HCT116 (cell line): ENCODE measurements around the gene METTL21C. TPM values are rescaled to one million over a fixed set of nuclear protein-coding genes. Genes with fewer than 3 reads are reported as not detected.

Experiments used
- ATAC-seq: fragments of 200-7000 bp; cut with Tn5 transposase; 2 replicates; pipeline ENCODE4 v1.9.1; 2020; ENCODE audit warnings: mild to moderate bottlenecking, moderate library complexity
- BruUV-seq: library from RNA; stranded (reverse); fragments of 400-500 nt; replicated peaks from 2 replicates; lab custom pipeline; 2021; lab: Mats Ljungman, UMichigan
- CTCF ChIA-PET: fragments of 300-600 bp; sonication (Branson Sonifier 250); formaldehyde crosslinking; loops from one replicate; lab custom pipeline; 2021; ENCODE audit warnings: antibody characterized with exemption; lab: Charles Lee
- POLR2A ChIA-PET: fragments of 300-600, 350-600 bp; sonication (Branson Sonifier 250); formaldehyde crosslinking; loops from one replicate; lab custom pipeline; 2021; ENCODE audit warnings: antibody characterized with exemption; lab: Charles Lee
- RAD21 ChIA-PET, 2 experiments: fragments of 300-600 bp; sonication (Branson Sonifier 250); formaldehyde crosslinking; loops; one replicate each; lab custom pipeline; 2023; ENCODE audit warnings: low total read pairs in 2 of 2; ENCODE audit not compliant: uncharacterized antibody in 2 of 2, unreplicated experiment in 2 of 2, low non-redundant PET in 1 of 2; lab: Charles Lee
- DNase-seq: peaks from one replicate; pipeline ENCODE4 v3.0.0-alpha.2; 2010; ENCODE audit warnings: low read depth, low spot score
- H2AFZ ChIP-seq: fragments of 200-600 bp; shearing (Covaris generic), sonication (generic); 2 replicates; pipeline ENCODE4 v1.6.1; 2017; ENCODE audit warnings: low read depth, mixed run types, mixed read lengths, antibody characterized with exemption, low read length; ENCODE audit not compliant: poor library complexity, severe bottlenecking
- H3K27ac ChIP-seq: 2 replicates; pipeline ENCODE4 v1.5.1; 2012; ENCODE audit warnings: low read depth, low read length
- H3K27me3 ChIP-seq: fragments of 200-600 bp; sonication (generic); 2 replicates; pipeline ENCODE4 v1.6.1; 2016; ENCODE audit warnings: mixed run types, low read length, mixed read lengths; ENCODE audit not compliant: insufficient read depth
- H3K36me3 ChIP-seq, 2 experiments: fragments of 200-500 bp in 1 of 2; fragments of 200-600 bp in 1 of 2; sonication (Bioruptor generic) in 1 of 2; sonication (generic) in 1 of 2; 2 replicates each; pipeline versions ENCODE4 v1.5.1 to v1.6.1; 2014 to 2016; ENCODE audit warnings: low read length in 2 of 2, inconsistent platforms in 1 of 2, mixed read lengths in 1 of 2, mixed run types in 1 of 2; ENCODE audit not compliant: insufficient read depth in 2 of 2, control insufficient read depth in 1 of 2
- H3K4me1 ChIP-seq, 2 experiments: fragments of 200-600 bp in 1 of 2; sonication (generic) in 1 of 2; 2 replicates each; pipeline versions ENCODE4 v1.5.1 to v1.6.1; 2012 to 2017; ENCODE audit warnings: low read length in 2 of 2, inconsistent platforms in 1 of 2, mild to moderate bottlenecking in 1 of 2, mixed read lengths in 1 of 2, mixed run types in 1 of 2, moderate library complexity in 1 of 2; ENCODE audit not compliant: insufficient read depth in 2 of 2, control insufficient read depth in 1 of 2
- H3K4me2 ChIP-seq: fragments of 200-600 bp; sonication (generic); 2 replicates; pipeline ENCODE4 v1.6.1; 2017; ENCODE audit warnings: mixed run types, low read length, mixed read lengths
- H3K4me3 ChIP-seq, 2 experiments: fragments of 200-600 bp in 1 of 2; sonication (generic) in 1 of 2; replicated peaks in 1 of 2; 2 replicates each; pipeline ENCODE4 v1.5.1; 2011 to 2016; ENCODE audit warnings: low read length in 2 of 2, control low read depth in 1 of 2, low read depth in 1 of 2, mild to moderate bottlenecking in 1 of 2, mixed read lengths in 1 of 2, mixed run types in 1 of 2
- H3K79me2 ChIP-seq: fragments of 200-600 bp; sonication (generic); 2 replicates; pipeline ENCODE4 v1.6.1; 2017; ENCODE audit warnings: mild to moderate bottlenecking, mixed run types, low read length, moderate library complexity, mixed read lengths; ENCODE audit not compliant: insufficient read depth
- H3K9ac ChIP-seq: fragments of 200-600 bp; sonication (generic); 2 replicates; pipeline ENCODE4 v1.6.1; 2016; ENCODE audit warnings: low read length, mixed read lengths
- H3K9me2 ChIP-seq: fragments of 200-600 bp; sonication (generic), shearing (Covaris generic); 2 replicates; pipeline ENCODE4 v1.6.1; 2017; ENCODE audit warnings: mixed run types, mild to moderate bottlenecking, moderate library complexity; ENCODE audit not compliant: insufficient read depth
- H3K9me3 ChIP-seq, 2 experiments: fragments of 200-500 bp in 1 of 2; fragments of 200-600 bp in 1 of 2; sonication (Bioruptor generic) in 1 of 2; sonication (generic) in 1 of 2; 2 replicates each; pipeline ENCODE4 v1.6.1; 2014 to 2017; ENCODE audit warnings: low read length in 2 of 2, mixed read lengths in 2 of 2, inconsistent platforms in 1 of 2, low read depth in 1 of 2, mild to moderate bottlenecking in 1 of 2, mixed run types in 1 of 2, moderate library complexity in 1 of 2; ENCODE audit not compliant: control insufficient read depth in 1 of 2, insufficient read depth in 1 of 2
- H4K20me1 ChIP-seq: fragments of 200-600 bp; sonication (generic), shearing (Covaris generic); 2 replicates; pipeline ENCODE4 v1.6.1; 2017; ENCODE audit warnings: mixed run types, mild to moderate bottlenecking, moderate library complexity; ENCODE audit not compliant: insufficient read depth
- ELF1 ChIP-seq: IDR thresholded peaks from 2 replicates; pipeline ENCODE4 v1.6.1; 2012; ENCODE audit warnings: low read depth, borderline replicate concordance
- SIN3A ChIP-seq: IDR thresholded peaks from 2 replicates; pipeline ENCODE4 v1.6.1; 2012; ENCODE audit warnings: low read depth
- intact Hi-C: fragments of 100-400 bp; cut with micrococcal nuclease; formaldehyde crosslinking; loops from 2 replicates; pipeline ENCODE4 v1.10.0; 2022
- total RNA-seq: library from RNA; stranded (reverse); gene quantifications from one replicate; pipeline ENCODE4 v1.2.1, GENCODE V29; 2021; ENCODE audit not compliant: unreplicated experiment
- TF ChIP-seq, protein P1 (sequence below), 3 experiments: fragments of 200-600 bp in 1 of 3; sonication (generic) in 1 of 3; IDR thresholded peaks in 2 of 3; conservative IDR thresholded peaks in 1 of 3; 2 replicates each; pipeline ENCODE4 v1.5.1; 2012 to 2017; ENCODE audit warnings: low read depth in 2 of 3, low read length in 2 of 3, antibody characterized with exemption in 1 of 3, borderline replicate concordance in 1 of 3, control low read depth in 1 of 3, mild to moderate bottlenecking in 1 of 3, mixed read lengths in 1 of 3, mixed run types in 1 of 3, moderate library complexity in 1 of 3; ENCODE audit not compliant: insufficient read depth in 1 of 3
- TF ChIP-seq, protein P2 (sequence below): IDR thresholded peaks from 2 replicates; pipeline ENCODE4 v1.6.1; 2011; ENCODE audit warnings: mild to moderate bottlenecking, low read length, moderate library complexity; ENCODE audit not compliant: insufficient replicate concordance; ENCODE audit errors: extremely low read depth

Gene METTL21C
- total RNA-seq, 1 experiment from 2014 or later = not detected

DNA sequence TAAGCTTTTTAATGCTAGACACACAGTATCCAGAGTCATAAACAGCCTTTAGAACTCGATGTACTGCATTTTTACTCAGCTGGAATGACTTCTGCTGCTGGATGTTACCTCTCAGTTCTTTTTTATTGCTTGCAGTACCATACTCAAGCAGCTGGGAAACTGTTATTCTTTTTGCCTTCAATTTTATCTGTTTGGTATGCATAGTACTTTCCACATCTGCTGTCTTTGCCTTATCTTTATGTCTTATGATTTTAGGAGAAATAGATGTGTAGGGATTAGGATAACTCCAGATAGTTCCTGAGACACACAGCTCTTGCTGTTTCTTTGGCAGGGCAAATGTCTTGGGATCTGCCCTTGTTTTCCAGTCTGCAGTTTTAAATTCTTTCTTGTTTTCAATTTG lies 47.3 kb upstream of the METTL21C start:
- POLR2A ChIA-PET = no interaction called here
- H3K4me2 ChIP-seq = no peak overlapping the region
- intact Hi-C loops = no loop called here
- no peak overlapping the region for H3K27ac ChIP-seq
- no peak overlapping the region for H3K4me3 ChIP-seq
- no peaks in the 10 kb centered on the region for H3K4me1 ChIP-seq
- no TSS peak for BruUV-seq
- no peak overlapping the region for H2AFZ ChIP-seq
- no peaks in the 10 kb centered on the region for H3K36me3 ChIP-seq
- no peaks in the 10 kb centered on the region for H3K9me2 ChIP-seq
- no peak for DNase-seq
- H3K9me3 ChIP-seq = no peaks in the 10 kb centered on the region
- H4K20me1 ChIP-seq = no peaks in the 10 kb centered on the region
- peaks cover 98% of the 10 kb centered on the region for H3K27me3 ChIP-seq
- H3K79me2 ChIP-seq = no peaks in the 10 kb centered on the region
- TF ChIP-seq, protein P1, sequence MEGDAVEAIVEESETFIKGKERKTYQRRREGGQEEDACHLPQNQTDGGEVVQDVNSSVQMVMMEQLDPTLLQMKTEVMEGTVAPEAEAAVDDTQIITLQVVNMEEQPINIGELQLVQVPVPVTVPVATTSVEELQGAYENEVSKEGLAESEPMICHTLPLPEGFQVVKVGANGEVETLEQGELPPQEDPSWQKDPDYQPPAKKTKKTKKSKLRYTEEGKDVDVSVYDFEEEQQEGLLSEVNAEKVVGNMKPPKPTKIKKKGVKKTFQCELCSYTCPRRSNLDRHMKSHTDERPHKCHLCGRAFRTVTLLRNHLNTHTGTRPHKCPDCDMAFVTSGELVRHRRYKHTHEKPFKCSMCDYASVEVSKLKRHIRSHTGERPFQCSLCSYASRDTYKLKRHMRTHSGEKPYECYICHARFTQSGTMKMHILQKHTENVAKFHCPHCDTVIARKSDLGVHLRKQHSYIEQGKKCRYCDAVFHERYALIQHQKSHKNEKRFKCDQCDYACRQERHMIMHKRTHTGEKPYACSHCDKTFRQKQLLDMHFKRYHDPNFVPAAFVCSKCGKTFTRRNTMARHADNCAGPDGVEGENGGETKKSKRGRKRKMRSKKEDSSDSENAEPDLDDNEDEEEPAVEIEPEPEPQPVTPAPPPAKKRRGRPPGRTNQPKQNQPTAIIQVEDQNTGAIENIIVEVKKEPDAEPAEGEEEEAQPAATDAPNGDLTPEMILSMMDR (IDR thresholded peaks at IDR 0.05 in 2 of 3, conservative IDR thresholded peaks at IDR 0.05 in 1 of 3; ENCODE audit: borderline replicate concordance in 1 of 3, insufficient read depth in 1 of 3, low read depth in 2 of 3, low read length in 2 of 3) = no peak
- TF ChIP-seq ELF1 (no peak), SIN3A (no peak)
- TF ChIP-seq, protein P2, sequence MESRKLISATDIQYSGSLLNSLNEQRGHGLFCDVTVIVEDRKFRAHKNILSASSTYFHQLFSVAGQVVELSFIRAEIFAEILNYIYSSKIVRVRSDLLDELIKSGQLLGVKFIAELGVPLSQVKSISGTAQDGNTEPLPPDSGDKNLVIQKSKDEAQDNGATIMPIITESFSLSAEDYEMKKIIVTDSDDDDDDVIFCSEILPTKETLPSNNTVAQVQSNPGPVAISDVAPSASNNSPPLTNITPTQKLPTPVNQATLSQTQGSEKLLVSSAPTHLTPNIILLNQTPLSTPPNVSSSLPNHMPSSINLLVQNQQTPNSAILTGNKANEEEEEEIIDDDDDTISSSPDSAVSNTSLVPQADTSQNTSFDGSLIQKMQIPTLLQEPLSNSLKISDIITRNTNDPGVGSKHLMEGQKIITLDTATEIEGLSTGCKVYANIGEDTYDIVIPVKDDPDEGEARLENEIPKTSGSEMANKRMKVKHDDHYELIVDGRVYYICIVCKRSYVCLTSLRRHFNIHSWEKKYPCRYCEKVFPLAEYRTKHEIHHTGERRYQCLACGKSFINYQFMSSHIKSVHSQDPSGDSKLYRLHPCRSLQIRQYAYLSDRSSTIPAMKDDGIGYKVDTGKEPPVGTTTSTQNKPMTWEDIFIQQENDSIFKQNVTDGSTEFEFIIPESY = no peak
- no peak overlapping the region for H3K9ac ChIP-seq
- CTCF ChIA-PET = no interaction called here
- ATAC-seq = no peak
- RAD21 ChIA-PET = no interaction called here
